Measurements from ENCODE around the gene CTTNBP2.
"Not testable (repeated sequence)": the region's sequence is repeated elsewhere in the genome, so short reads cannot be mapped to it uniquely, and the experiment has no call there.

The CTTNBP2 gene

DNA sequence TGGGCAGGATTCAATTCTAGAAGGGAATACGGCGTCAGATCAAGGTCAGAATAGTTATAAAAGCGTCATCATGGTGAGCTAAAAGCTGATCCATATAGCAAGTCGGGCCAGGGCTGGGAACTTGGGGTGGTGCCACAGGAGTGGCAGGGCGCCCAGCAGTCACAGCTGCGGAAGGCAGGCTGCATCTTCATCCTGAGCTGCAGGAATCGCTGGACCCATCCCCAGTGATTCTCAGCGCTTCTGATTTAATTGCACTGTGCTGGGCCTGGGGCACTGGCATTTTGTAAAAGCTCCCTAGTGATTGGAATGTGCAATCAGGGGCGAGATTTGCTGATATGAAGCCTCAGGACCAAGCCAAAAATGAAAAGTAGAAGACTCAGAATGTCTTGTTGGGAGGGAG is 135.3 kb downstream of the CTTNBP2 start:
- DNase-seq = no peak

DNA sequence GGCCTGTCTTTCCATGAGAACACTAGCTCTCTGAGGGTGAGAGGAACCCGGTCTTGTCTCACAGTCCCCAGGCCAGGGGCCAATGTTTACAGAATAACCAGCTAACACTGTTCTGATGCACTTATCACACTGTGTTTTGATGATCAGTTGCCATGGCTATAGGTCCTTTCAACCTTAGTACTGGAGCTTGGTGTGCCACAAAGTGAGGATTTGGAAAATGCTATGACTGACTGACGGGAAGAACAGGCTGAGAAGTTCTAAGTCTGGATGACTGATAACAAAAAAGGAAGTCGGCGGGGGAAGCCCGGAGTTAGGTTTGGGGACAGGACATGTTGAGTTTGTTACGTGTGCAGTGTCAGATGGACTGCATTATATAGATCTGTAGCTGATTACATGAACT is 141.8 kb downstream of the CTTNBP2 start:
- DNase-seq = no peak

GRCh38 chr7:117730390-117730789 is 142.9 kb downstream of the CTTNBP2 start:
- no peak for DNase-seq

DNA sequence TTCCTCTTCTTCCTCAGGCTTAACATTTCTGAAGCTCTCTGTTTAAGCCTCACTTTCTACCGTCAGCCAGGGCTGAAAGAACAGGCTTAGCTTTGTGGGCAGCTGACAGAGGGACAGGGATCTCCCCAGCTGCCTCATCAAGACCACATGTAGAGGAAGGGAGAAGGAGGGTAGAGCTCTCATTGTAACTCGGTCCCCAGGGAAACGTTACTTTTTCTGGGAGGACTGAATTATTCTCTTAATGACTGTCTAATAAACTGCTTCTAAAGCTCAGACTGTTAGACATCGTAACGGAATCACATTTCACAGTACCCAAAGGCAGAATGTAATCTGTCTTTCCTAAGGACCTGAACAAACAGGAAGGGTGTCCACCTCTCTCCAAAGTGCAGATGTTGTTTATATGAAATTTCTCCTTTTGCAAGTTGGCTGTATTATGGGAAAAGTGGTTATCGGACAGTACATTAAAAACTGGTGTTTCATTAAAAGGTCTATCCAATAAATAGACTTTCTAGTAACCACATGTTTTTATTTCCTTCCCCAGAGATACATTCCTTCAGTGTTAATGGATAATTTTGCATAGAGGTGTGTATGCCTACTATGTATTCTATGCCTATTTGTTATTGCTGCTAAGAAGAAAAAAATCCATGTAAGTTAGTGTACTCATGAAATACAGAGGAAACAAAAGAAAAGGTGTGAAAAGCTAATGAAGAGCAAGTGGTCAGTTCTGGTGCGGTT is 144.2 kb downstream of the CTTNBP2 start:
- DNase-seq = no peak

GRCh38 chr7:117724898-117725297 is 148.3 kb downstream of the CTTNBP2 start:
- no peak for DNase-seq

- DNase-seq = no peak
Measured at GRCh38 chr7:117719377-117719776, 153.9 kb downstream of the CTTNBP2 start.

GRCh38 chr7:117718116-117718835 is 155.0 kb downstream of the CTTNBP2 start:
- no peak for DNase-seq

GRCh38 chr7:117717357-117717756 is 155.9 kb downstream of the CTTNBP2 start:
- no peak for DNase-seq

DNA sequence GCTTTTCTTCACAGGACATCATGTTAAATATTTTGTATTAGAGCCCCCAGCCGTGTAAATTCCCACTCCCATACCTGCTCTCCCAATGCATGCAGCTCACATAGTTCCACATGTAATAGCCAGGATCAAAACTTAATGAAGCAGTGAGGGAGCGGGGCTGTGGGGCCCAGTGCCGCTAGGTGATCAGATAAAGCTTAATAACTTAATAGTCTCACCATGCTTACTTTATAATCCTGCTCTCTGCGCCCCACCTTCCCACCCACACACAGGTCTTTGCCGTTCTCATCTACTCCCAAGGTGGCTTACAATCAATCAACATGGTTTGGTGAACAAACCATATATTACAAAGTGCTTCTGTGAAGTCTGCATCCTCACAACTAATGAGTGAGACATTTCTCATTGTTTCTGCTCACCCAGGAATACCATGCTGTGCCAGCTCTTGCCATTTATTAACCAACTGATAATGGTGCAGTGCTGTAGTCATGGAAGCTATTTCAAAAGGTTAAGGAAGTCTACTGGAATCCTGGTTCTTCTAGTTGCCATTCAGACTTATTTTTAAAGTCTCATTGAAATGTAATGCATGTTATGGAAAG is 156.4 kb downstream of the CTTNBP2 start:
- no peak for DNase-seq

DNA sequence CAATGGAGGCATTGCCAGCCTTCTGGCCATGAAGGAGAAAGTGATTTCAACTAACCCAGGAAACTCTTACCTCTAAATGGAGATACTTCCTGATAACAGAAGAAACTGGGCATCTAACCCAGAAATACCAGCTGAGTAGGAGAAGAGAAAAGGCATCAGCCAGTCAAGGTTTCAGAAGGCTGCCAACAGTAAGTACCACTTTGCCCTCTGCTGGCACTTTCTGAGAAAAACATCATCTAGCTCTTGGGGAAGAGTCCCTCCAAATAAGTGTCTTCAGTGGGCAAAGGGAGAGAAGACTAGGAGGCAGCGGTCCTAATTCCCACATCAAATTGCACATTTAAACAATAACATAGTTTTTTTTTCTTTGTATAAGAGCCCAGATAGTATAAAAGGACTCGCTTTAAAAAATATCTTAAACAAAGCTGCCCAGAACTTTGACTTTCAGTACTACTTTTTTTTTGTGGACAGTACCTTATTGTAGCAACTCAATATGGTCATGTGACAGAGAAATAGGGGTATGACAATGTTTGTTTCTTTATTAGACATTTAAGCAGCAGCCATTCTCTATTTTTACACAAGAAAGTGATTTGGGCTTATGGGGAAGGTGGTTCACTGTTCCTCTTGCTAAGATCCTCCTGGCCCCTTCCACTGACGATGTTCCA is 157.3 kb downstream of the CTTNBP2 start:
- peak; percentile 65 for DNase-seq

GRCh38 chr7:117711556-117711955 is 161.7 kb downstream of the CTTNBP2 start:
- DNase-seq = no peak

DNA sequence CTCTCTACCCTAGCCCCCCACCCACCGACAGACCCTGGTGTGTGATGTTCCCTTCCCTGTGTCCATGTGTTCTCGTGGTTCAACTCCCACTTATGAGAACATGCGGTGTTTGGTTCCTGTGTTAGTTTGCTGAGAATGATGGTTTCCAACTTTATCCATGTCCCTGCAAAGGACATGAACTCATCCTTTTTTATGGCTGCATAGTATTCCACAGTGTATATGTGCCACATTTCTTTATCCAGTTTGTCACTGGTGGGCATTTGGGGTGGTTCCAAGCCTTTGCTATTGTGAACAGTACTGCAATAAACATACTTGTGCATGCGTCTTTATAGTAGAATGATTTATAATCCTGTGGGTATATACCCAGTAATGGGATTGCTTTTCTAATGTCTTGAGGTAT is 165.1 kb downstream of the CTTNBP2 start:
- not testable (repeated sequence) for DNase-seq

DNA sequence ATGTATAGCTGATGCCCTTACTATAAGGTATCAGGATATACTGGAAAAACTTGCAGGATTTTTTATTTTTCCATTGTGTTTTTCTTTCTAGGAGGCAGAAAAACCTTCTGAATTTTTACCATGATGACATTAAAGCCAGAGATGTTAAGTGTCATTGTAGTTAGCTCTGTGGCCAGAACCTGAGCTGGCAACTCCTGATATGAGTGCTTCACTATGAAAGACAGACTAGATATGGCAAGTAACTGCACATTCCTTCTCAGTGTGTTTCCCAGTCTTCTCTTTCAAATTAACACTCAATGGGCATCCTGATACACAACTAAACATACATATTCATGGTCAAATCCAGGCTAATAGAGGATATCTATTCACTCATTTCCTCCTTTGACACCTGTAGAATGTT is 166.2 kb downstream of the CTTNBP2 start:
- no peak for DNase-seq

DNA sequence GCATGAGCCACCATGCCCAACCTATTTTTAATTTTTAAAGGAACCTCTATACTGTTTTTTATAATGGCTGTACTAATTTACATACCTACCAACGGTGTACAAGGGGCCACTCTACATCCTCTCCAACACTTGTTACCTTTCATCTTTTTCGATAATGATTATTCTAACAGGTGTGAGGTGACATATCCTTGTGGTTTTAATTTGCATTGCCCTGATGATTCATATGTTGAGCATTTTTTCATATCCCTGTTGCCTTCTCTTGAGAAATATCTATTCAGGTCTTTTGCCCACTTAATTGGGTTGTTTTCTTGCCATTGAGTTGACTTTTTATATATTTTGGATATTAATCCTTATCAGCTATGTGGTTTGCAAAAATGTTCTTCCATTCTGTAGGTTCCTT is 167.0 kb downstream of the CTTNBP2 start:
- no peak for DNase-seq

- no peak for DNase-seq
Measured at GRCh38 chr7:117705630-117706029, 167.6 kb downstream of the CTTNBP2 start.

DNA sequence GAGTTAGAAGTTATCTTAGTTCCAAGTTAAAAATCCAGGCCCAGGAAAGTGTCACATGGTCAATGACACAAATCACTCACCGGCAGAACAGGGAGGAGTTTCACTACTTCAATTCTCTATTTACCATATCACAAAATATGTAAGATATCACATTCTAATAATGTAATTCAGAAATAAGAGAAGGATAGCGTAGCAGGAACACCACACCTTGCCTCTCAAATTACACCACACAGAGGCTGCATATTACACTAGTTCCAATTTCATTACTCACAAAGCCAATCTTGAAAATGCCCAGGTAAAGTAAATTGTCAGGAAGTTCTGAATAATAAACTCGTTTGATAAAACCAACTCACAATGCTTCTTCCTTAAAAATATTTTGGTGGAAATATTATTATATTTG is 169.2 kb downstream of the CTTNBP2 start:
- DNase-seq = no peak

- no peak for DNase-seq
Measured at GRCh38 chr7:117698018-117698417, 175.2 kb downstream of the CTTNBP2 start.

- no peak for DNase-seq
Measured at GRCh38 chr7:117692338-117692737, 180.9 kb downstream of the CTTNBP2 start.

DNA sequence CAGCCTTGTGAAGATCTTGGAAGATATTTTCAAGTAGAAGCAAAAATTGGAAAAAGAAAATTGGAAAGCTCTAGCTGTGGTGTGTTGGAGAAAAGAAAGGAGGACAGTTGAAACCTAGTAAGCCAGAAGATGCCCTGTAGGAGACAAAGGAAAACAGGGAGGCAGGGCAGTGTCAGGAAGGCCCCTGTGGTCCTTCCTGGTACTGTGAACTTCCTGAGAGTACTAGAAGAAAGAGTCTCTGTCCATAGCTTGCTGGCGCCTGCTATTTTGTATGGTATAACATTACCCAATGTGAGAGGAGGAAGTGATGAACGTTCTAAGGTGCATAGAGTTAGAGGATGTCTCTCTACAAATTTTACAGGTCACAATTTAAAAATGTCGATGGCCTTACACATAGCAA is 183.1 kb downstream of the CTTNBP2 start:
- no peak for DNase-seq

DNA sequence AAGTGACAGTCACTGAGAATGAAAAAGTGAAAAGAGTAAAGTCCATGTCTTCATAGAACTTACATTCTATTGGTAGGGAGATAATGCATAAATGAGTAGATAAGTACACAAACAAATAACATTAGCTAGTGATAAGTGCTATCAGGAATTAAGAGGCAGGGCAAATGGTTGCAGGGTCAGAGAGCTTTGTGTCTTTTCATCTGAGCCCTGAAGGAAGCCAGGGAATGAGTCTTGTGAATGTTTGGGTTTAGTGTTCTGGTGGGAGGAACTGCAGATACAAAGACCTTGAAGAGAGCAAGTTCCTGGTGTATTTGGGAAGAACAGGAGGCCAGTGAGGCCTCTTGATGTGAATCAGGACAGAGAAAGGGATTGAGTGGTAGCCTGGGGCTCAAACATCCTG is 183.8 kb downstream of the CTTNBP2 start:
- no peak for DNase-seq

- no peak for DNase-seq
Measured at GRCh38 chr7:117688126-117688525, 185.1 kb downstream of the CTTNBP2 start.

GRCh38 chr7:117686311-117686935 is 186.8 kb downstream of the CTTNBP2 start:
- DNase-seq = no peak

DNA sequence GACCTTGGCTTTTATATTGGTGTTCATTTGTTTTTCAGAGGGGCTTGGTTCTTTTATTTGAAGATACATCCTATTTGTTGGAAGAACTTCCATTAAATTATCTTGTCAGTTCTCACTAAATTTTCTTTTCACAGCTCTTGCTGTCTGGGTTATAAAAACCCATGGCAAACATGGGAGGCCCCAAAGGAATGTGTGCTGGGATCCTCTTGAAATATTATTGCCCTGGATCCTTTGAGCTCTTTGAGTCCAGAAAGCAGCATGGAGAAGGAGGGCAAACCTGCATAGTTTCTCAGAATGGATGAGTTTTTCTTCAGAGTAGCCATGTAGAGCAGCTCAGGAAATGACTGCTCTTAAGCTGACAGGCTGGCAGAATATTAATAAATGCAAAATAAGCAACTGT is 187.4 kb downstream of the CTTNBP2 start:
- DNase-seq = no peak

Measured in NCI-H774 (cell line).